Tongue (tissue), 2 donors: ENCODE data around the gene HECTD3. TPM values are rescaled to one million over a fixed set of nuclear protein-coding genes. Genes with fewer than 3 reads are reported as not detected.

Experiments used
- DNase-seq: peaks from one replicate; pipeline ENCODE4 v3.0.0-alpha.2; 2015
- total RNA-seq: library from RNA; depleted of rRNA; stranded (reverse); fragments of >200 nt; gene quantifications from one replicate; pipeline ENCODE4 v1.2.3, GENCODE V29; 2014

Gene HECTD3
- total RNA-seq = 19.6 TPM

DNA sequence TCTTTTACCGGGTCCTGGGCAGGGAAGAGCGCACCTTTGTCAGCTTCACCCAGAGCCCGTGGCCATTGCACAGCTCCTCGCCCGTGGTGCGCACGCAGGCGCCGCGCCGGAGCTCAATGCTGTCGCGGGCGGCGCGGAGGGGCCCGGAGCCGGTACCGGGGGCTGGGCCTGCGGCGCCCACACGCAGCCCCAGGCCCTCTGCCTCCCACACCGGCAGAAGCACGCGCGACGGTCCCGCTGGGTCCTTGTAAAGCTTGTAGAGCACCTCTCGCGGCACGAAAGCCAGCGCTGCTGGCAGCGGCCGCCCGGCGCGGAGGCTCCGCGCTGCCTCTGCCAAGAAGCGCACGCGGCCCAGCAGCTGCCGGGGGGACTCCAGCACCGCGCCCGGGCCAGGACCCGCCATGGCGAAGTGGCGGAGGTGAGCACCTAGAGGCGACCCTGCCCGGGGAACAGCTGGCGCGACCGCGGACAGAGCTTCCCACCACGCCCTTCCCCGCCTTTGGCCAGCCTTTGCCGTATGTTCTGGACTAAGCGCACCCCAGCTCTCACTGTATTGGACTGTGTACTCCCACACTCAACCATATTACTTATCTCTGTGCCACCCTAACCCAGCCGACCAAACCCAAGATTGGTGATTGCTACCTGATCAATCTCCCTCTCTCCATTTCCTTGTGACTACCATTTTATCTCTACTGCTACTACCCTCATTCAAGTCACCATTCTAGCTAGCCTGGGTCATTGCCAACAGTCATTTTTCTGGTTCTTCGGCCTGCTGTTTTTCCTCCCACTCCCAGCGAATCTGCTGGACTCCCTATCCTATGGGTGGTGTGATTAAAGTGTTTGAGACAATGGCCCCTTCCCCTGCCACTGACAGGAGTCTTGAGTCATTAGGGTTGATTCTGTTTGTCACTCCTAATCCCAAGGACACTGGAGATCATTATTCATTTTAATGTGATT lies at the start of gene HECTD3:
TSS of gene HECTD3 (minus strand) at position 470 of the 957 bp plus-strand sequence. CDS start at position 403, 67 bp downstream.
- DNase-seq = peak; percentile 89

DNA sequence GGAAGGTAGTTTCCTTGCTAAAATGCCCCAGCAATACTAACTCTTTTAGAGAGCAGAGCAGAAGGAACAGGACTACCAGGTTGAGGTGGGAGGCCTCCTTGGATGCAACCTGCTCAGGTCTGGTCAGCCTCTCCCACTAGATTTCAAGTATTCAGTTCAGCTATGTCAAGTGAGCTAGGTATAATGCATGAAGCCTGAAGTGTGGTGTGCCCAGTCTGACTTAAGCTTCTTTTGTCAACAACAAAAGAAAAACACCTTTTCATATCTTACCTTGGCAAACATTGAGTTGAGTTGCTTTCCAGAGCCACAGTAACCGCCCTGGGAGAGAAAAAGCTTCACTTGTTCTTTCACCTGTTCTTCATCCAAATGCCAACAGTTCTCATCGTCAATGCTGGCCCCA lies 48.7 kb upstream of the HECTD3 start:
- DNase-seq = no peak

DNA sequence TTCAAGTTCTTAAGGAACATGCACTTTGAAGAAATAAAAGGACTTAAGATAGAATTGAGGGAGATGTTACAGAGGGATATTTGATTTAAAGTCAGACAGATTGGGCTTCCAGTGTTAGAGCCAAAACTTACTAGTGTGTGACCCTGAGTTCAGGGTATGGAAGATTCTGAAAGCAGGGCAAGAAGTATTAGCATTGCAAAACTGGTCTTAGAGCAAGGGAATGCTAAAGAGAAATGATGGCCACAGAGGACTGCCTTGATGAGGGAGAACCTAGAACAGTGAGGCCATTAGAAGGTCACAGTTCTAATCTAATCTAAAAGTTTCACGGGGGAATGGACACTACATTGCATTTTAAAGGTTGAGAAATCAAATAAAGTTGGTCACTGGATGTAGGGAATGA lies 46.4 kb upstream of the HECTD3 start:
- no peak for DNase-seq

DNA sequence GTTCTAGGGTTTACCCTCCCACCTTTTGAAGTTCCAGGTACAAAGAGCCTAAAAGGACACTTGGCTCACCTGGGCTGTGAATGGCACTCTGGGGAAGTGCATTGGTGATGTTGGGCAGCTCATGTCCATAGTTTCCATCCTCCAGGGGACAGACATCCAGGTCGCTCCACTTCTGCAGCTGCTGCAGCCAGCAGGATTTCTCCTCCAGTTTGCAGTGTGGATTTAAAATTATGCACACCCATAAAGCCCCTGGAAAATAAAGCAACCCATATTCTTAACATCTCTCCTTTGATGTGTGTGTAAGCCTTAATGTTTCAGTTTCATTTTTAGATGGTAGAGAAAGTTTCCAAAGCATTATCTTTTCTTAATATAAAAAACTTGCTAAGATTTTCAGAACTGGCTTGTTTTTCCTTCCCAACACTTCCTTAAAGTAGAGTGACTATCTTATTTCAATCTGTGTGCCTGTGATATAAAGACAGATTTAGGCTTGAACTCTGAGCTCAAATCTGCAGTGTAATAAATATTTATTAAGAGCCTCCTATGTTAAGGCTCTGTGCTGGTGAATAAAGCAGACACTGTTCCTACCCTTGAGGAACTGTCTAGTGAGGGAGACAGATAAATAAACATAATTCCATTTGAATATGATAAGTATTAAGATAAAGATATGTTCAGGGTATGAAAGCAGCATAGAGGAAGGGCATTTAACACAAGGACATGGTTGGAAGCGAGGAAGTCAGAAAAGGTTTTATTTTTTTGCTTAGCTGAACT lies 40.1 kb upstream of the HECTD3 start:
- no peak for DNase-seq

DNA sequence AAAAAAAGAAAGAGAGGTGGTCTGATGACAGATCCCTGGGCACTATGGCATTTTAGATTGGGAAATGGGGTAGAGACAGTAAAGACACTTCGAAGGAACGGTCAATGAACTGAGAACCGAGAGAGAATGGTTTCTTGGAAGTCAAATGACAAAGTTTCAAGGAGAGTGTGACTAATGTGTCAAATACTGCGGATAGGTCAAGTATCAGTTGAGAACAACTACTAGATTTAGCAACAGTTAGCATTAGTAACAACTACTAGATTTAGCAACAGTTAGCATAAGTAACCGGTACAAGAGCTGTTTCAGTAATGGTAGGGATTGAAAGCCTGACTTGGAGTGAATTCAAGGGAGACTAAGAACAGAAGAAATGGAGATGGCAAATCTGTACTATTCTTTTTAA lies 35.9 kb upstream of the HECTD3 start:
- DNase-seq = no peak

DNA sequence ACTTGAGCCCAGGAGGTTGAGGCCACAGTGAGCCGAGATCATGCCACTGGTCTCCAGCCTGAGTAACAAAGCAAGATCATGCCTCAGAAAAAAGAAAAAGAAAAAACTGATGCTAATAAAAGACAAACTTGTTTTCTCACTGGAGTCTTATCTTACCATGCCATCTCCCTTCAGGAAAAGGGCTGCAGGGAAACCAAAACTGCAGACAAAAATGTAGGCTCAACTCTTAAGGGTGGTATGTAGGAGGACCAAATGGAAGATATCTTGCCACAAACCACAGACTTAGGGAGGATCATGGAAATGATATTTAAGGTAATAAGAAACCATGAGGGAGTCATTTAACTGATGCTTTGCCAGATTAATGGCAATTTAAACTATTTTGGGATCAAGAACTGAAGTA lies 33.8 kb upstream of the HECTD3 start:
- DNase-seq = no peak

DNA sequence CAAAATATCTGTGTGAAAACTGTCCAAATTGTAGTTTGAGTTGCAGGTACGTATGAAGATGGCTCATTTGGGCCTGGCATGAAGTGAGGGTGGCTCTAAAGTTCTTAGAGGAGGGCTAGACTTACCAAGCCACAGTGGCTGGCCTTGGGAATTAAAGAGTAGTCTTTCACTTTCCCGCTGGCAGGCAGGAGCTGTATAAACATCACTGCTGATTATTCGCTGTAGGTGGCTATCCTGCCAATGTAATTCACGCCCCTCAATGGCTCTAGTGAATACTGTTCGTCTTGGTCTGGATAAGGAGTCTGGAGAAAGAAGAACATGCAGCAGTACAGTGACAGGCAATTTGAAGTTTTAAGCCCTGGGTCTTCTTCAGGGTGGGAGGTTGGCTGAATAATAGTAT lies 32.0 kb upstream of the HECTD3 start:
- DNase-seq = no peak

DNA sequence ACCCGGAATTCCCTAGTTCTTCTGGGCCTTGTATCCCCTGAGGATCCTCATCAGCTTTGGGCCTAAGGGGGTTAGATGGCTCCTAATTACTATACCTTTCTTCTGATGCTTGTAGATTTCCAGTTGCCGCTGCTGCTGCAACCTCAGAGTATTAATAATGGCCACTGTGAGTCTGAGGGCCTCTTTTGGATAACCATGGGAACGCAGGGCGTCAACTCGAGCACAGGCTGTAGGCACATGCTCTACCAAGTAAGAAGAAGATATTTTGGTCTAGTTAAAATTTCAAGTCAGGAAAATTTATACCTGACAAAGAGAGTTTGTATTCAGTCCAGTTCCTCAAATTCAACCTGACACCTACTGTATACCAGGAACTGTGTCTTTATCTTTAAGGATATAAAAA lies 29.2 kb upstream of the HECTD3 start:
- DNase-seq = no peak

DNA sequence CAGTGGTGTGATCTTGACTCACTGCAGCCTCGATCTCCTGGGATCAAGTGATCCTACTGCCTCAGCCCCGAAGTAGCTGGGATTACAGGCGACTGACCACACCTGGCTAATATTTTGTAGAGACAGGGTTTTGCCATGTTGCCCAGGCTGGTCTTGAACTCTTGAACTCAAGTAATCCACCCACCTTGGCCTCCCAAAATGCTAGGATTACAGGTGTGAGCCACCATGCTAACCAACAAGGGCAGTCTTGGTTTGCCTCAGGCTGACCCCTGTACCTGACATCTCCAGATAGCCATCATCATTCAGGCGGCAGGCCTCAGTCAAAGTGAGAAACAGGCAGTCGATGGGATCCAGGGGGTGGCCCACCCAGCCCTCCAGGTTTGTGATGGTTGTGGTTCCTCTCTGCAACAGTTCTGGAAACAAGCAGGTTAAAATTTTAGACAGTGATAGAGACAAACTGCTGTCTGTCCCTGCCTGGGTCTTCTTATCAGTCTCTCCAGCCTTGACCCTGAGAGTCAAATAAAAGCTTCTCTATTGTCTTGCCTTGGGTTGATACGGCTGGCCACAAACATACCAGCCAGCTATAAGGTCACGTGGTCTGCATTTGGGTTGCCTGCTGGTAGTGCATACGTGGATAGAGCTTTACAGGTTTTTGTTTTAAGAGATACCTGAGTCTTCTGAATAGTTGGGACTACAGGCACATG lies 27.7 kb upstream of the HECTD3 start:
- no peak for DNase-seq

DNA sequence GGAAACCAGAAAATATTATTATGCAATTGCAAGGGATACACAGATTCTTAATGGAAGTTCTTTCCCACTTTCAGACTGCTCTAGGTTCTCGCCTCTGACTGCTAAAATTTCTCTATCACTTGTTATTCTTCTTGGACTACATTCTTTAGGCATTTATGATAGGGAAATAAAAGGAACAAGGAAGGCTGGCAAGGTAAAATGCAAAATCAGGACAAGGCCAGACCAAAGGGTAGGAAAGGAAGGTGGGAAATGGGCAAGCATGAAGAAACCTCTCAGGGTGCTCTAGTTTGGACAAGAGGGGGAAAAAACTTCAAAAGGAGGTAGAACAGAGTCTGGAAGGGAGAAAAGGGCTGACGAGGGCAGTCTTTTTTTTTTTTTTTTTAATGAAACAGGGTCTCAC lies 27.1 kb upstream of the HECTD3 start:
- DNase-seq = no peak

DNA sequence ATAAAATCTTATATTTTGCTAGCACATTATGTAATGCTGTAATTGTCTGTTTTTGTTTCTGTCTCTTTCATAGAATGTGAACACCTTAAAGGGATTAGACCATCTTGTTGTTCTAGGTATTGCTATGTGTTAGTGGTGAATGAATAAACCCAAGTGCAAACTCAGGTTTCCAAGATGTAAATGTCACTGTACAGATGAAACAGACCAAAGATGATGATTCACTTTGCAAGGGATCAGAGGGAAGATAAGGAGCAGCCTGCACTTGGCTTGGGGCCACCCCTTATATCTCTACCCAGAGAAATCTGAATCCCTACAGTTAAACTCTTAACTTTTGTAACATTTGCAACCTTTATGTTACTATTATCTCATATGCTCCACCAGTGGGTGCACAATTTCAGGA lies 26.3 kb upstream of the HECTD3 start:
- DNase-seq = no peak

DNA sequence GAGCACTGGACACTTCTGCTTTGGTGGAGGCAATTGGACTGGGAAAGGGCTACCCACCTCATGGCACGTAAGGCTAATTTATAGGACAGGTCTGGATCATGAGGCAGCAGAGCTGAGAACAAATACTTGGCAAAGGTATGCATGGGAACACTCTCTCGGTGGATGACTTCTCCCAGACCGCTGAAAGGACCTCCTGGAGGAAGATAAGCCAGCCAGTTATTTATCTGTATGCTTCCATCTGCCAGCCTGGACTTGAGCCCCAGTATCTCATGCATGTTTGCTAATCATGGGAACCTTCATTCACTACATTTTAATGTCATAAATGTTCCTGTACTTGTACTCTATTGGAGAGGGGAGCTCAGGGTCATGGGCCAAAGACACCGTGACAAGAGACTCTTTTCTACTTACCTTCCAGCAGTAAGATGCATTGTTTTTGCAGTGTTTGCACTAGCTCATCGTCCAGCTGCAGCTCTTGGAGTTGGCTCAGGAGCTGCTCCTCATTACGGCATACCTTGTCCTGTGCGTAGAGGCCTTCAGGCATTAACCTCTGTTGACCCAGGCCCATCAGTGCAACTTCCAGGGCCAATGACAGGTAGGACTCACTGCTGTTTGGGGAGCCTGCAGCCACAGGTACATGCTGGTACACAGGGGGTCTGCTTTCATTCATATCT lies 24.6 kb upstream of the HECTD3 start:
- DNase-seq = no peak

DNA sequence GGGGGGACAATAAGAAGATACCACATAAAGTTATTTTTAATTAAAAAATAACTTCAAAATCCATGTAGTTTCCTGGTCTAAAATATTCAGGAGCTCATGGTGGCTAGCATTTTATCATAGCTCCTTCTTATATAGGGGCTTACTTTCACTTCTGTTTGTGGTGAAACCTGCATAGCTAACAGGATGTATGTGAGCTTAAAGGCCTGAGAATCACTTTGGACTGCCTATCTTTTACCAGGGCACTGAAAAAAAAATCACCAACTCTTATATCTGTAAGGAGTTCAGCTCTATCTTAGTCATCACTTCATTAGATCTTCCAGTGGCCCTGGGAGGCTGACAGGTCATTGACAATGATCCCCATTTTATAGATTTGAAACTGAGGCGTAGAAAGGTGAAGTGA lies 22.2 kb upstream of the HECTD3 start:
- no peak for DNase-seq

DNA sequence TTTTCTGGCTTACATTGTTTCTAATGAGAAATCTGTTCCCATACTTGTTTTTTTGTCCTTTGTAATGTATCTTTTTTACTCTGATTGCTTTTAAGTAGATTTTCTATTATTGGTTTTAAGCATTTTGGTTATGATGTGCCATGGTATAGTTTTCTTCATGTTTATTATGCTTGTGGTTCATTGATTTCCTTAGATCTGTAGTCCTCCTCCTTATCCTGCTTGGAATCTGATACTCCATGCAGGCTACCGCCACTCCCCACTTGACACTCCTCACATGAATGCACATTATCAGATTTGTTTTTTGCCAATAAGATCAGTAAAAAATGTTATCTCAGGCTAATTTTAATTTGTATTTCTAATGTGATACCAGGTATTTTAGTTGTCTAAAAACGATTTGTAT lies 21.7 kb upstream of the HECTD3 start:
- no peak for DNase-seq

DNA sequence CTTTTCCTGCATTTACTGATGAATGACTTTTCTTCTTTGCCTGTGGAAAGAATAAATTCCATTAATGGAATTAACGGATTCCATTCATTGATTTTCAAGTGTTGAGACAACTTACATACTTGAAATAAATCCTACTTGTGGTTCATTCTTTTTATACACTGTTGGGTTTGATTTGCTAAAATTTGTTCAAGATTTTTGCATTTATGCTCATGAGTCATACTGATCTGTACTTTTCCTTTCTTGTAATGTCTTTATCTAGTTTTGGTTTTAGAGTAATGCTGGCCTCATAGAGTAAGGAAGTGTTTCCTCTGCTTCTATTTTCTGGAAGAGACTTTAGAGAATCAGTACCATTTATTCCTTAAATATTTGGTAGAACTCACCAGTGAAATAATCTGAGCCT lies 15.3 kb upstream of the HECTD3 start:
- no peak for DNase-seq

DNA sequence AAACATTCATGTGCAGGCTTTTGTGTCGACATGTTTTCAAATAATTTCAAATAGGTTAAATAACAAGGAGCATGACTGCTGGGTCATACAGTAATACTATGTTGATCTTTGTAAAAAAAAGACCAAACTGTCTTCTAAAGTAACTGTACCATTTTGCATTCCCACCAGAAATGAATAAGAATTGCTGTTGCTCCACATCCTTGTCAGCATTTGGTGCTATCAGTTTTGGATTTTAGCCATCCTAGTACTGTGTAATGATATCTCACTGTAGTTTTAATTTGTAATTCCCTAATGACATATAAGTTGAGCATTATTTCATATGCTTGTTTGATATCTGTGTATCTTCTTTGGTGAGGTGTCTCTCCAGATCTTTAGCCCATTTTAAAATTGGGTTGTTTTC lies 12.5 kb upstream of the HECTD3 start:
- DNase-seq = no peak

DNA sequence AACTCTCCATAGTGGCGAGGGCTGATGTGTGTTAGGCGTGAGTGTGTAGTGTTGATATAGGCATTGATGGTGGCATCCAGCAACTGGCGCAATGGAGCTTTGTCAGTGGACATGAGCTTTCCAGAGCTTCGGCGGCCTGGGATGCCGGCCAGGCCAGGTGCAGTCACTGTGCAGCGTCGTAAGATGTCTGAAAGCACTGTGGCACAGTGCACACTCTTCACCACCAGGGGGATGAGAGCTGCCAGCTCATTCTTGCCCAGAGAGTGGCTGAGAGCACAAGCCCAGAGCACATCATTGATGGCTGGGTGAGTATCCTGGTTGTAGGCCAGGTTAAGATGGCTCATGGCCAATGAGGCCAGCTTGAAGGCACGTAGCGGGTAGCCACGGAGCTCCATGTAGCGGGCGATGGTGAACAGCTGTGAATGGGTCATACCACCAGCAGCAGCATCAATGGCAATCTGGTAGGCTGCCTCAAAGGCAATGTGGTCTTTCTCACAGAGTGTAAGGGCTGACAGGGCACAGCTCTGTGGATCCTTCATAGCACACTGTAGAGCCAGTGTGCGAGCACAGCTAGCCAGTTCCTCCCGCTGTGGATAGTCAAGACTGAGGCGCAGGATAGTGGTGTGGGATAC lies 7.6 kb upstream of the HECTD3 start:
- peak; percentile 50 for DNase-seq

DNA sequence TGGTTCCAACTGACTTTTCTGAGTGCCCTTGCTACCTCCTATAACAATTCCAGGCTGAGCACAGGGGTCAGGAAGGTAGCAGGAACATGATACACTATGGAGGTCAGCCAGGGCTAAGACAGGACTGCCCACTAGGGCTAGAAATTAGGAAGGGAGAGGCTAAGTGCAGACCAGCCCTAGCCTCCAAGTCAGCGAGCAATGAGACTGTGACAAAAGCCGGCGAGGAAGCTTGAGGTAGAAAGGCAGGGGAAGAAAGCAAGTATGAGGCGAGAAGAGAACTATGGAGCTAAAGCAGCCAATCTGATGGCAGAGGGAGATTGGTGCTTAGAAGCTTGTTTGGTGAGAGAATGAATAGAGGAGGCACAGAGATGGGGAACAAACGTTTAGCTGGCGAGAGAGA lies 5.6 kb upstream of the HECTD3 start:
- DNase-seq = no peak

DNA sequence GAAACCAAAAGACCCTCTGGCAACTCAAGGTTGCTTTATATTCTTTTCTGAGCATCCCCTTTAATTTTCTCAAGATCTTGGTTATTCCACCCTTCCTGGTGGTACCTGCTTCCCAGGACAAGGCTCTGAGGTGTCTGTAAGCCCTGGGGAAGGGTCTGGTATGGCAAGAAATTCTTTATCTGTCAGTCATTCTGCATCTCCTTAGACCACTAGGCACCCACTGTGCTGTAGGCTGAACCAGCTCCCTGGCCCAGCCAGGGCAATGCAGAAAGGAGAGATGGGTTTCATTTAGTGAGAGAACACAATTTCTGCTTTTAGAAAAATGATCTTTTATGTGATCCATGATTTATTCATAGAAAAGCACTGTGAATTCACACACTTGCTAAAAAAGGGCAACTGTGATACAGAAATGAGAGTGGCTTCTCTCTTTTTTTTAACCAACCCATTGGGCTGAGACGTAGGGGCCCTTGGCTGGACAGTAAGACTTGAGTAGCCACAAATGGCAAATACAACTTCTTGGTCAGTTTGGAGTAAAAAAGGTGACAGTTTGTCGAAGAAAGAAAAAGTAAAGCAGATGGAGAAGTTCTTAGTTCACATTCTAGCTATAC lies 5.1 kb upstream of the HECTD3 start:
- no peak for DNase-seq

DNA sequence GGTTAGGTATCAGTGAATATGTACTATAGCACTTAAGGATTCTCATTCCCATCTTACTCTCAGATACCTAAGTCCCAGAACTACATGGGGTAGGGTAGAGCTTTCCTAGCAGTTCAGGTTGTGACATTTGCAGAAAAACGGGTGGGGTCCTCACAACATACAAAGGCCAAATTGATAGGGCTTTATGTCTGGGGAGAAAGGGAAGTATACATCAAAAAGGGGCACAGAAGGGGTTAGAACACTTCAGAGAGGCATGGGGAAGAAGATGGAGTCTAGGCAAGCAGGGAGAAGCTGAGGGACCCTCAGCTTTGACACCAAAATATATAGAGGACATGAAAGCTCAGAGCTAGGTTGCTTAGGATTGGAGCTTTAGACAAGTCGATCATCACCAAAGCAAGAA lies 4.6 kb upstream of the HECTD3 start:
- no peak for DNase-seq

DNA sequence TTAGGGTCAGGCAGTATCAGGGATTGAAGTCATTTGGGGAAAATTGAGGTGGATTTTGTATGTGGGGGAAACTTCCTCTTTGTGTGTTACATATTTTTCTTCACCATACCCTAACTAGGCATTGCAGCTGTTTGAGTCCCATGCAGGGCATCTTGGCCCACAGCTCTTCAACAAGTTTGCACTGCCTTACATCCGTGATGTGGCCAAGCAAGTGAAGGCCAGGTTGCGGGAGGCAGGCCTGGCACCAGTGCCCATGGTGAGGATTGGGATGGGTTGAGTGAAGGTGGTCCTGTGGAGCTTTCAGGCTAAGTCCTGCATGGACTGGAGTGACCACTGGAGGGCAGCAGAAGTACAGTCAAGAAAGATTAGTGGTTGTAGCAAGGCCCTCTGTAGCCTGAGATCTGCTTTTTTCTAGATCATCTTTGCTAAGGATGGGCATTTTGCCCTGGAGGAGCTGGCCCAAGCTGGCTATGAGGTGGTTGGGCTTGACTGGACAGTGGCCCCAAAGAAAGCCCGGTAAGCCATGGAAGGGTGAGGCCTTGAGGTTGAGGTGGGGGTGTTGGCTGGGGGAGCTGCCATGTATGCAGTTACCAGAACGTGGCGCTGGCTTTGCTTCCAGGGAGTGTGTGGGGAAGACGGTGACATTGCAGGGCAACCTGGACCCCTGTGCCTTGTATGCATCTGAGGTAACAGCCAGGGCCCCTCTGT lies 3.4 kb upstream of the HECTD3 start:
- peak; percentile 92 for DNase-seq
